ENCODE results near the gene TOMM6. TPM values are rescaled to one million over a fixed set of nuclear protein-coding genes. Genes with fewer than 3 reads are reported as not detected.

Gene TOMM6
- total RNA-seq (2012; rRNA removed) = 107 and 158 TPM in 2 replicates

- Histone ChIP-seq H3K9me3 (replicated peaks; ENCODE audit: low read length) (no peaks in the 10 kb centered on the region), H3K27me3 (ENCODE audit: control insufficient read depth, insufficient read depth, low read length) (no peaks in the 10 kb centered on the region), H3K4me3 (ENCODE audit: low read length) (peak within 1 kb of the TSS; percentile 86), H3K4me2 (ENCODE audit: low read length) (peak within 1 kb of the TSS; percentile 98), H3K36me3 (ENCODE audit: insufficient read depth, low read length) (peaks cover 30% of the 10 kb centered on the region), H3K4me1 (ENCODE audit: control insufficient read depth, insufficient read depth, low read length) (peaks cover 12% of the 10 kb centered on the region), H3K9ac (ENCODE audit: low read depth, low read length) (peak within 1 kb of the TSS; percentile 98)
Measured at GRCh38 chr6:41787219-41787917, at the start of gene TOMM6. Gene TOMM6 (plus strand): TSS chr6:41787694. CDS start chr6:41787698, 4 bp downstream.

GRCh38 chr6:41739041-41739440, 48.5 kb upstream of the TOMM6 start:
- Histone ChIP-seq H3K4me3 (ENCODE audit: low read length) (no peak overlapping the region), H3K4me1 (ENCODE audit: control insufficient read depth, insufficient read depth, low read length) (no peaks in the 10 kb centered on the region), H3K27me3 (ENCODE audit: control insufficient read depth, insufficient read depth, low read length) (peaks cover 24% of the 10 kb centered on the region), H3K9ac (ENCODE audit: low read depth, low read length) (no peak overlapping the region), H3K9me3 (replicated peaks; ENCODE audit: low read length) (no peaks in the 10 kb centered on the region), H3K4me2 (ENCODE audit: low read length) (no peak overlapping the region), H3K36me3 (ENCODE audit: insufficient read depth, low read length) (no peaks in the 10 kb centered on the region)

GRCh38 chr6:41740366-41741162, 46.9 kb upstream of the TOMM6 start:
- H3K4me3 ChIP-seq (ENCODE audit: low read length) = no peak overlapping the region
- no peaks in the 10 kb centered on the region for H3K9me3 ChIP-seq (replicated peaks; ENCODE audit: low read length)
- no peak overlapping the region for H3K9ac ChIP-seq (ENCODE audit: low read depth, low read length)
- H3K4me2 ChIP-seq (ENCODE audit: low read length) = no peak overlapping the region
- H3K4me1 ChIP-seq (ENCODE audit: control insufficient read depth, insufficient read depth, low read length) = no peaks in the 10 kb centered on the region
- peaks cover 26% of the 10 kb centered on the region for H3K27me3 ChIP-seq (ENCODE audit: control insufficient read depth, insufficient read depth, low read length)
- no peaks in the 10 kb centered on the region for H3K36me3 ChIP-seq (ENCODE audit: insufficient read depth, low read length)

GRCh38 chr6:41741625-41742490, 45.6 kb upstream of the TOMM6 start:
- H3K36me3 ChIP-seq (ENCODE audit: insufficient read depth, low read length) = no peaks in the 10 kb centered on the region
- H3K4me2 ChIP-seq (ENCODE audit: low read length) = no peak overlapping the region
- no peaks in the 10 kb centered on the region for H3K4me1 ChIP-seq (ENCODE audit: control insufficient read depth, insufficient read depth, low read length)
- H3K9ac ChIP-seq (ENCODE audit: low read depth, low read length) = no peak overlapping the region
- no peak overlapping the region for H3K4me3 ChIP-seq (ENCODE audit: low read length)
- no peaks in the 10 kb centered on the region for H3K9me3 ChIP-seq (replicated peaks; ENCODE audit: low read length)
- H3K27me3 ChIP-seq (ENCODE audit: control insufficient read depth, insufficient read depth, low read length) = peaks cover 28% of the 10 kb centered on the region

- Histone ChIP-seq H3K36me3 (ENCODE audit: insufficient read depth, low read length) (no peaks in the 10 kb centered on the region), H3K9ac (ENCODE audit: low read depth, low read length) (no peak overlapping the region), H3K4me3 (ENCODE audit: low read length) (no peak overlapping the region), H3K27me3 (ENCODE audit: control insufficient read depth, insufficient read depth, low read length) (peaks cover 28% of the 10 kb centered on the region), H3K9me3 (replicated peaks; ENCODE audit: low read length) (no peaks in the 10 kb centered on the region), H3K4me2 (ENCODE audit: low read length) (no peak overlapping the region), H3K4me1 (ENCODE audit: control insufficient read depth, insufficient read depth, low read length) (no peaks in the 10 kb centered on the region)
Measured at GRCh38 chr6:41743406-41744235, 43.9 kb upstream of the TOMM6 start.

GRCh38 chr6:41744236-41744787, 43.2 kb upstream of the TOMM6 start:
- peaks cover 28% of the 10 kb centered on the region for H3K27me3 ChIP-seq (ENCODE audit: control insufficient read depth, insufficient read depth, low read length)
- no peak overlapping the region for H3K4me2 ChIP-seq (ENCODE audit: low read length)
- H3K9me3 ChIP-seq (replicated peaks; ENCODE audit: low read length) = no peaks in the 10 kb centered on the region
- no peaks in the 10 kb centered on the region for H3K4me1 ChIP-seq (ENCODE audit: control insufficient read depth, insufficient read depth, low read length)
- no peak overlapping the region for H3K9ac ChIP-seq (ENCODE audit: low read depth, low read length)
- H3K36me3 ChIP-seq (ENCODE audit: insufficient read depth, low read length) = no peaks in the 10 kb centered on the region
- H3K4me3 ChIP-seq (ENCODE audit: low read length) = no peak overlapping the region

GRCh38 chr6:41746107-41746506, 41.4 kb upstream of the TOMM6 start:
- no peaks in the 10 kb centered on the region for H3K9me3 ChIP-seq (replicated peaks; ENCODE audit: low read length)

GRCh38 chr6:41747256-41748101, 40.0 kb upstream of the TOMM6 start, which contains the start of gene PGC:
Gene PGC (minus strand): TSS chr6:41747397. CDS start chr6:41747334, 63 bp downstream.
- Histone ChIP-seq H3K27me3 (ENCODE audit: control insufficient read depth, insufficient read depth, low read length) (peaks cover 24% of the 10 kb centered on the region), H3K4me1 (ENCODE audit: control insufficient read depth, insufficient read depth, low read length) (no peaks in the 10 kb centered on the region), H3K4me3 (ENCODE audit: low read length) (no peak within 1 kb of the TSS), H3K9me3 (replicated peaks; ENCODE audit: low read length) (no peaks in the 10 kb centered on the region), H3K4me2 (ENCODE audit: low read length) (no peak within 1 kb of the TSS), H3K36me3 (ENCODE audit: insufficient read depth, low read length) (no peaks in the 10 kb centered on the region), H3K9ac (ENCODE audit: low read depth, low read length) (no peak within 1 kb of the TSS)

More at GRCh38 chr6:41746107-41746506, 41.4 kb upstream of the TOMM6 start:
- H3K4me1 ChIP-seq (ENCODE audit: control insufficient read depth, insufficient read depth, low read length) = no peaks in the 10 kb centered on the region
- H3K4me3 ChIP-seq (ENCODE audit: low read length) = no peak overlapping the region
- no peak overlapping the region for H3K4me2 ChIP-seq (ENCODE audit: low read length)
- H3K36me3 ChIP-seq (ENCODE audit: insufficient read depth, low read length) = no peaks in the 10 kb centered on the region
- H3K27me3 ChIP-seq (ENCODE audit: control insufficient read depth, insufficient read depth, low read length) = peaks cover 24% of the 10 kb centered on the region
- H3K9ac ChIP-seq (ENCODE audit: low read depth, low read length) = no peak overlapping the region

- Histone ChIP-seq H3K4me3 (ENCODE audit: low read length) (no peak overlapping the region), H3K4me1 (ENCODE audit: control insufficient read depth, insufficient read depth, low read length) (no peaks in the 10 kb centered on the region), H3K4me2 (ENCODE audit: low read length) (no peak overlapping the region), H3K36me3 (ENCODE audit: insufficient read depth, low read length) (no peaks in the 10 kb centered on the region), H3K9me3 (replicated peaks; ENCODE audit: low read length) (no peaks in the 10 kb centered on the region), H3K27me3 (ENCODE audit: control insufficient read depth, insufficient read depth, low read length) (peaks cover 24% of the 10 kb centered on the region), H3K9ac (ENCODE audit: low read depth, low read length) (no peak overlapping the region)
Measured at GRCh38 chr6:41748102-41748477, 39.4 kb upstream of the TOMM6 start.

- peaks cover 26% of the 10 kb centered on the region for H3K27me3 ChIP-seq (ENCODE audit: control insufficient read depth, insufficient read depth, low read length)
- no peaks in the 10 kb centered on the region for H3K9me3 ChIP-seq (replicated peaks; ENCODE audit: low read length)
- H3K9ac ChIP-seq (ENCODE audit: low read depth, low read length) = no peak overlapping the region
- H3K4me3 ChIP-seq (ENCODE audit: low read length) = no peak overlapping the region
- no peaks in the 10 kb centered on the region for H3K4me1 ChIP-seq (ENCODE audit: control insufficient read depth, insufficient read depth, low read length)
- H3K36me3 ChIP-seq (ENCODE audit: insufficient read depth, low read length) = no peaks in the 10 kb centered on the region
- no peak overlapping the region for H3K4me2 ChIP-seq (ENCODE audit: low read length)
Measured at GRCh38 chr6:41748542-41748941, 39.0 kb upstream of the TOMM6 start.
